Measurements from ENCODE around the gene BTG2. TPM values are rescaled to one million over a fixed set of nuclear protein-coding genes. Genes with fewer than 3 reads are reported as not detected.

The BTG2 gene
- total RNA-seq, 1 donor from 2014 or later, result 22.5 TPM

GRCh38 chr1:203316626-203317093, 11.3 kb downstream of the BTG2 start:
- no peak for DNase-seq (ENCODE audit: low read depth in 2 of 2)

GRCh38 chr1:203317429-203318228, 12.3 kb downstream of the BTG2 start:
- DNase-seq (ENCODE audit: low read depth in 2 of 2), result no peak

GRCh38 chr1:203318229-203318517, 12.9 kb downstream of the BTG2 start:
- DNase-seq (ENCODE audit: low read depth in 2 of 2), result no peak

GRCh38 chr1:203320591-203321272, 15.4 kb downstream of the BTG2 start:
- peak; percentile 48 to 88 for DNase-seq (ENCODE audit: low read depth in 2 of 2)

- DNase-seq (ENCODE audit: low read depth in 2 of 2), result no peak
These were observed 16.1 kb downstream of the BTG2 start for GRCh38 chr1:203321273-203322052.

- peak in 1 of 2 donors; percentile 72 for DNase-seq (ENCODE audit: low read depth in 2 of 2)
These were observed 17.3 kb downstream of the BTG2 start for GRCh38 chr1:203322500-203323179.

- DNase-seq (ENCODE audit: low read depth in 2 of 2), result no peak
These were observed 18.3 kb downstream of the BTG2 start for GRCh38 chr1:203323587-203323986.

GRCh38 chr1:203324105-203325025, 19.0 kb downstream of the BTG2 start:
- DNase-seq (ENCODE audit: low read depth in 2 of 2), result no peak

- no peak for DNase-seq (ENCODE audit: low read depth in 2 of 2)
These were observed 19.7 kb downstream of the BTG2 start for GRCh38 chr1:203325026-203325417.

GRCh38 chr1:203325418-203326091, 20.2 kb downstream of the BTG2 start:
- peak in 1 of 2 donors; percentile 68 for DNase-seq (ENCODE audit: low read depth in 2 of 2)

GRCh38 chr1:203326830-203327683, 21.7 kb downstream of the BTG2 start:
- peak; percentile 61 to 92 for DNase-seq (ENCODE audit: low read depth in 2 of 2)

- peak in 1 of 2 donors; percentile 62 for DNase-seq (ENCODE audit: low read depth in 2 of 2)
These were observed 22.6 kb downstream of the BTG2 start for GRCh38 chr1:203327684-203328457.

GRCh38 chr1:203328714-203329122, 23.4 kb downstream of the BTG2 start:
- peak in 1 of 2 donors; percentile 44 for DNase-seq (ENCODE audit: low read depth in 2 of 2)

GRCh38 chr1:203331224-203331623, 25.9 kb downstream of the BTG2 start:
- DNase-seq (ENCODE audit: low read depth in 2 of 2), result no peak

- DNase-seq (ENCODE audit: low read depth in 2 of 2), result no peak
These were observed 30.2 kb downstream of the BTG2 start for GRCh38 chr1:203335503-203335902.

GRCh38 chr1:203336097-203336496, 30.8 kb downstream of the BTG2 start:
- DNase-seq (ENCODE audit: low read depth in 2 of 2), result no peak

GRCh38 chr1:203338335-203339036, 33.2 kb downstream of the BTG2 start:
- peak; percentile 53 to 75 for DNase-seq (ENCODE audit: low read depth in 2 of 2)
